ENCODE data around the gene HIRA. TPM values are rescaled to one million over a fixed set of nuclear protein-coding genes. Genes with fewer than 3 reads are reported as not detected.

Gene HIRA
- total and polyA plus RNA-seq, 9 of the 15 experiments (the other 6 are each of a cell fraction or from before 2014, with no cell fraction given) = 0.96 to 132 (median 58.4) TPM

GRCh38 chr22:19463491-19464469 lies 32.2 kb upstream of the HIRA start (continued):
- TF ChIP-seq ZNF407 (IDR thresholded peaks at IDR 0.05; ENCODE audit: low read depth) (no peak), ZC3H8 (IDR thresholded peaks at IDR 0.05) (no peak), NBN (IDR thresholded peaks at IDR 0.05; ENCODE audit: low read depth) (no peak), NCOA4 (IDR thresholded peaks at IDR 0.05; ENCODE audit: partially characterized antibody) (no peak), ZNF639 (CRISPR knock-in tag; conservative IDR thresholded peaks at IDR 0.05 in 1 of 2, IDR thresholded peaks at IDR 0.05 in 1 of 2) (0 out of 4 replicates have a peak, but pooled peaks of 1 of the 2 experiments have one; percentile 29), ETV1 (tag; conservative IDR thresholded peaks at IDR 0.05; ENCODE audit: low read depth) (0 out of 2 replicates have a peak, but pooled peaks have one; percentile 19), PTRF (tag; IDR thresholded peaks at IDR 0.05) (no peak), CCNT2 (IDR thresholded peaks at IDR 0.05; ENCODE audit: borderline replicate concordance, extremely low read depth, insufficient read length, low read depth, low read length) (no peak), ZNF778 (CRISPR knock-in tag; IDR thresholded peaks at IDR 0.05) (no peak), NR1H2 (CRISPR knock-in tag; IDR thresholded peaks at IDR 0.05) (no peak), SMAD3 (CRISPR knock-in tag; conservative IDR thresholded peaks at IDR 0.05) (no peak), ID3 (CRISPR knock-in tag; IDR thresholded peaks at IDR 0.05) (no peak), ID3 (tag; IDR thresholded peaks at IDR 0.05) (no peak), FOXO4 (CRISPR knock-in tag; IDR thresholded peaks at IDR 0.05) (no peak), HCFC1 (IDR thresholded peaks at IDR 0.05; ENCODE audit: low read depth, low read length) (no peak)
